H9 (cell line): ENCODE measurements around the gene ZNF503. TPM values are rescaled to one million over a fixed set of nuclear protein-coding genes. Genes with fewer than 3 reads are reported as not detected.

Experiments
- DNase-seq: peaks from one replicate; pipeline ENCODE4 v3.0.0-alpha.2; 2017
- H2AFZ ChIP-seq: one replicate; pipeline ENCODE4 v1.6.1; 2013; ENCODE audit warnings: mild to moderate bottlenecking, low read length, control low read depth, moderate library complexity
- H2AK5ac ChIP-seq: 2 replicates; pipeline ENCODE4 v1.6.1; 2013; ENCODE audit warnings: low read length, control low read depth, mixed read lengths; ENCODE audit not compliant: insufficient read length
- H2BK120ac ChIP-seq: one replicate; pipeline ENCODE4 v1.6.1; 2013; ENCODE audit warnings: low read depth, mild to moderate bottlenecking, low read length, control low read depth, inconsistent platforms; ENCODE audit not compliant: poor library complexity, severe bottlenecking
- H2BK12ac ChIP-seq: 2 replicates; pipeline ENCODE4 v1.6.1; 2013; ENCODE audit warnings: low read length, control low read depth, mixed read lengths, low read depth; ENCODE audit not compliant: insufficient read length
- H2BK15ac ChIP-seq: 2 replicates; pipeline ENCODE4 v1.6.1; 2013; ENCODE audit warnings: low read depth, low read length, control low read depth
- H2BK20ac ChIP-seq: one replicate; pipeline ENCODE4 v1.6.1; 2013; ENCODE audit warnings: low read depth, mild to moderate bottlenecking, low read length, control low read depth, inconsistent platforms; ENCODE audit not compliant: poor library complexity, severe bottlenecking
- H2BK5ac ChIP-seq: 2 replicates; pipeline ENCODE4 v1.6.1; 2013; ENCODE audit warnings: low read length, control low read depth, mixed read lengths; ENCODE audit not compliant: insufficient read length
- H3K14ac ChIP-seq: 2 replicates; pipeline ENCODE4 v1.6.1; 2013; ENCODE audit warnings: low read length, control low read depth; ENCODE audit not compliant: insufficient read depth
- H3K18ac ChIP-seq: 2 replicates; pipeline ENCODE4 v1.6.1; 2013; ENCODE audit warnings: low read depth, mild to moderate bottlenecking, mixed read lengths, low read length, control low read depth; ENCODE audit not compliant: insufficient read length
- H3K23ac ChIP-seq: 2 replicates; pipeline ENCODE4 v1.6.1; 2013; ENCODE audit warnings: low read length, control low read depth, mixed read lengths, low read depth; ENCODE audit not compliant: insufficient read length
- H3K23me2 ChIP-seq: 2 replicates; pipeline ENCODE4 v1.6.1; 2013; ENCODE audit warnings: low read depth, mild to moderate bottlenecking, mixed read lengths, low read length, control low read depth; ENCODE audit not compliant: insufficient read length, poor library complexity, severe bottlenecking
- H3K27ac ChIP-seq: 2 replicates; pipeline ENCODE4 v1.5.1; 2013; ENCODE audit warnings: low read length, control low read depth, mixed read lengths, low read depth; ENCODE audit not compliant: insufficient read length
- H3K27me3 ChIP-seq: 2 replicates; pipeline ENCODE4 v1.6.1; 2013; ENCODE audit warnings: low read length, control low read depth, inconsistent platforms; ENCODE audit not compliant: insufficient read depth
- H3K4ac ChIP-seq: 2 replicates; pipeline ENCODE4 v1.6.1; 2013; ENCODE audit warnings: low read depth, mild to moderate bottlenecking, control low read depth, inconsistent platforms, low read length, moderate library complexity
- H3K4me1 ChIP-seq: 2 replicates; pipeline ENCODE4 v1.6.1; 2013; ENCODE audit warnings: low read length, control low read depth, inconsistent platforms; ENCODE audit not compliant: insufficient read depth
- H3K4me2 ChIP-seq: 2 replicates; pipeline ENCODE4 v1.6.1; 2013; ENCODE audit warnings: low read length, control low read depth, mixed read lengths; ENCODE audit not compliant: insufficient read length, insufficient read depth
- H3K56ac ChIP-seq: 2 replicates; pipeline ENCODE4 v1.6.1; 2013; ENCODE audit warnings: low read depth, mild to moderate bottlenecking, mixed read lengths, low read length, control low read depth; ENCODE audit not compliant: insufficient read length
- H3K79me1 ChIP-seq: 2 replicates; pipeline ENCODE4 v1.6.1; 2013; ENCODE audit warnings: low read depth, mild to moderate bottlenecking, moderate library complexity, low read length, control low read depth, inconsistent platforms; ENCODE audit not compliant: insufficient read depth, poor library complexity, severe bottlenecking
- H3K79me2 ChIP-seq: 2 replicates; pipeline ENCODE4 v1.6.1; 2013; ENCODE audit warnings: low read length, control low read depth, inconsistent platforms; ENCODE audit not compliant: insufficient read depth
- H3K9ac ChIP-seq: 2 replicates; pipeline ENCODE4 v1.6.1; 2013; ENCODE audit warnings: low read length, control low read depth, mixed read lengths; ENCODE audit not compliant: insufficient read length; ENCODE audit errors: extremely low read depth
- H3K9me3 ChIP-seq: one replicate; pipeline ENCODE4 v1.6.1; 2013; ENCODE audit warnings: low read depth, low read length, inconsistent platforms; ENCODE audit not compliant: control insufficient read depth
- H3T11ph ChIP-seq: one replicate; pipeline ENCODE4 v1.6.1; 2013; ENCODE audit warnings: mild to moderate bottlenecking, low read length, control low read depth, inconsistent platforms
- H4K20me1 ChIP-seq: one replicate; pipeline ENCODE4 v1.6.1; 2013; ENCODE audit not compliant: control insufficient read depth, insufficient read length, insufficient read depth
- H4K5ac ChIP-seq: 2 replicates; pipeline ENCODE4 v1.6.1; 2013; ENCODE audit warnings: low read depth, mild to moderate bottlenecking, mixed read lengths, low read length, control low read depth; ENCODE audit not compliant: insufficient read length
- H4K8ac ChIP-seq: replicated peaks from 2 replicates; pipeline ENCODE4 v1.6.1; 2013; ENCODE audit warnings: low read length, control low read depth, mixed read lengths, low read depth; ENCODE audit not compliant: insufficient read length
- H4K91ac ChIP-seq: 2 replicates; pipeline ENCODE4 v1.6.1; 2013; ENCODE audit warnings: low read depth, mild to moderate bottlenecking, moderate library complexity, mixed read lengths, low read length, control low read depth; ENCODE audit not compliant: insufficient read length
- H3K27ac Mint-ChIP-seq, 3 experiments: 2 replicates in 2 of 3; 3 replicates in 1 of 3; pipeline ENCODE4 v1.8.0; 2020 to 2021; ENCODE audit warnings: mixed read lengths in 3 of 3, mild to moderate bottlenecking in 1 of 3, moderate library complexity in 1 of 3
- H3K27me3 Mint-ChIP-seq: 2 replicates; pipeline ENCODE4 v1.8.0; 2021; ENCODE audit warnings: low read depth, mild to moderate bottlenecking, moderate library complexity, mixed read lengths
- H3K36me3 Mint-ChIP-seq, 3 experiments: 2 replicates in 2 of 3; 3 replicates in 1 of 3; pipeline ENCODE4 v1.8.0; 2020 to 2021; ENCODE audit warnings: low read depth in 3 of 3, mixed read lengths in 3 of 3; ENCODE audit not compliant: insufficient read depth in 1 of 3
- H3K4me1 Mint-ChIP-seq, 2 experiments: 2 replicates each; pipeline ENCODE4 v1.8.0; 2020; ENCODE audit warnings: mixed read lengths in 2 of 2
- H3K4me3 Mint-ChIP-seq, 2 experiments: 2 replicates in 1 of 2; 3 replicates in 1 of 2; pipeline ENCODE4 v1.8.0; 2020 to 2021; ENCODE audit warnings: mild to moderate bottlenecking in 2 of 2, mixed read lengths in 2 of 2, moderate library complexity in 1 of 2
- H3K9me3 Mint-ChIP-seq, 2 experiments: 2 replicates in 1 of 2; 3 replicates in 1 of 2; pipeline ENCODE4 v1.8.0; 2020; ENCODE audit warnings: mild to moderate bottlenecking in 2 of 2, mixed read lengths in 2 of 2, moderate library complexity in 1 of 2
- CTCF ChIP-seq: fragments of 200-600 bp; sonication (generic); conservative IDR thresholded peaks from 3 replicates; pipeline ENCODE4 v1.8.0; 2021; ENCODE audit warnings: antibody characterized with exemption, mild to moderate bottlenecking
- WGBS: extraction: QIAGEN DNeasy Blood & Tissue Kit; methylation state at CpG from one replicate; pipeline ENCODE4 v1.1.7; 2013; ENCODE audit warnings: missing lambda C conversion rate, low lambda C conversion rate, mixed read lengths; ENCODE audit not compliant: insufficient read length; ENCODE audit errors: extremely low coverage; 5-methylcytosine and 5-hydroxymethylcytosine counted together
- total RNA-seq: library from RNA; stranded (reverse); gene quantifications from 2 replicates; pipeline ENCODE4 v1.2.1, GENCODE V29; 2021

ZNF503 gene
- total RNA-seq, 1 experiment from 2014 or later = 0.09 TPM

GRCh38 chr10:75394221-75394620 is 7.3 kb downstream of the ZNF503 start:
- H2BK15ac ChIP-seq = no peak overlapping the region
- no peak overlapping the region for H4K8ac ChIP-seq
- H3K23ac ChIP-seq = no peak overlapping the region
- H3K79me1 ChIP-seq = no peaks in the 10 kb centered on the region
- Mint-ChIP-seq H3K4me1 (peaks cover 8 to 19% of the 10 kb centered on the region in 2 experiments), H3K27ac (no peak overlapping the region), H3K36me3 (no peaks in the 10 kb centered on the region; a peak in 1 of 7 replicates), H3K9me3 (peaks cover 0 to 8% of the 10 kb centered on the region in 2 experiments; a peak in 1 of 5 replicates), H3K27me3 (peaks cover 98% of the 10 kb centered on the region), H3K4me3 (no peak overlapping the region)
- no peak overlapping the region for H2AK5ac ChIP-seq
- no peaks in the 10 kb centered on the region for H3K79me2 ChIP-seq
- peaks cover 55% of the 10 kb centered on the region for H3K27me3 ChIP-seq
- H3K9me3 ChIP-seq = no peaks in the 10 kb centered on the region
- H3K4ac ChIP-seq = no peak overlapping the region
- no peak overlapping the region for H3K56ac ChIP-seq
- no peak overlapping the region for H2BK5ac ChIP-seq
- no peaks in the 10 kb centered on the region for H4K20me1 ChIP-seq
- TF ChIP-seq CTCF = no peak
- no peak for DNase-seq
- H3K4me1 ChIP-seq = no peaks in the 10 kb centered on the region; the same call in 1 of the 2 replicates
- H3K4me2 ChIP-seq = no peak overlapping the region
- H3K27ac ChIP-seq = no peak overlapping the region
- no peak overlapping the region for H2BK12ac ChIP-seq
- H4K91ac ChIP-seq = no peak overlapping the region
- H2AFZ ChIP-seq = no peak overlapping the region
- H3T11ph ChIP-seq = no peak overlapping the region
- no peak overlapping the region for H3K14ac ChIP-seq
- H2BK120ac ChIP-seq = no peak overlapping the region
- H4K5ac ChIP-seq = no peak overlapping the region
- H3K23me2 ChIP-seq = peaks cover 8% of the 10 kb centered on the region
- no peak overlapping the region for H3K18ac ChIP-seq
- WGBS = no CpG with 5 or more reads among the region's 7 CpGs
- H2BK20ac ChIP-seq = no peak overlapping the region
- no peak overlapping the region for H3K9ac ChIP-seq
